Measurements from ENCODE around the gene CSNK1A1. TPM values are rescaled to one million over a fixed set of nuclear protein-coding genes. Genes with fewer than 3 reads are reported as not detected.
"Not testable (repeated sequence)": the region's sequence is repeated elsewhere in the genome, so short reads cannot be mapped to it uniquely, and the experiment has no call there.

Gene CSNK1A1
- total RNA-seq, 4 donors from 2014 or later, result 283 to 347 (median 336) TPM

DNA sequence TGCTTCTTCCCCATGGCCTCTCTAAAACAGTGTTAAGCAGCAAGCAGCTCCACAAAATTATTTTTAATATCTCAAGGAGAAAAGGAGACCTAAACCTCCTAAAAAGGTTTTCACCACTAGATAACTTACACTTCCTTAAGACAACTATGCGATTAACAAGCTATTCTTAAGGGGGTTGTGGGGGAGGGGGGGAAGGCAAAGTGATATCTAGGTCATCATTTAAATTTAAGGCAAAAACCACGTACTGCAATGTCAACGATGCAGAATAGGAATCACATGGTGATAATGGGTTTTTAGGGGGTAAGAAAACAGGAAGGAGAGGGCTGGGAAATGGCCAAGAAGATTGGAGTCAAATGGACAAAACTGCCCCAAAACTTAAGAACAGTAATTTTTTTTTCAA is 32.6 kb downstream of the CSNK1A1 start:
- no peaks in the 10 kb centered on the region for H3K9me3 ChIP-seq
- H3K36me3 ChIP-seq, result peaks cover 5 to 25% (median 16%) of the 10 kb centered on the region in 4 donors
- no peak for TF ChIP-seq POLR2A (IDR thresholded peaks at IDR 0.05; ENCODE audit: low read depth)
- no peak for TF ChIP-seq POLR2AphosphoS5 (IDR thresholded peaks at IDR 0.05)
- TF ChIP-seq EP300 (IDR thresholded peaks at IDR 0.05), result no peak
- H3K4me1 ChIP-seq, result peaks cover 77 to 100% (median 96%) of the 10 kb centered on the region in 4 donors
- no peak overlapping the region for H3K4me3 ChIP-seq
- H3K27me3 ChIP-seq, result no peaks in the 10 kb centered on the region
- 13% methylated on average over 3 of the region's 3 CpGs for WGBS
- intact Hi-C loops (cut with DNase I), result no loop called here
- peak overlapping the region; percentile 15 to 54 (median 52) for H3K27ac ChIP-seq (replicated peaks in 1 of 4)
- no peak for DNase-seq (ENCODE audit: extremely low spot score)

DNA sequence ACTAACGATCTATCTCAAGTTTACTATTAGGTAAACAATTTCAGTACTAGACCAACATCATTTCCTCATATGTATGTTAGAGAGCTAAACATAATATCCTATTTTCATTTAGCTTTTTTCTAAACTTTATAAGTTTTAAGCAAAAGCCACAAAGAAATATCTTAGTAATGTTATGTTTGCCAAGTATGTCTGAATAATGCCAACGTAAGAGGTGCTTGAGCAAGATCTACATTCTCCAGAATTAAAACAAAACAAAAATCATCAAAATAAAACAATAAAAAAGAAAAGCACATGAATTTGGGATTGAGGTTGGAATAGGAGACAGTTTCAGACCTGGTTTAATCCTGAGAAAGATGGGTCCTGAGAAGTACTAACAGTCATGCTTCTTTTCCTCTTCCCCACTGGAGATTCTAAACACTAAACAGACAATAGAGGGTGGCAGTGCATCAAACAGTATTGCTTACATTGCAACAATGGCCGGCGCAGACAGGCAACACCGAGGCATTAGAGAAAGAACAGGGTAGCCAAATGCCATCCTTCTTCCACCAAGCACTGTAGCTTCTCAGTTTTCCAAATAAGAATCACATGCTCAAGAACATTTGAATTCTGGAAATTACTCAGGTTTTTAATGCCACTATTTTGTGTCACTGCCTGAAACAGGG is 33.6 kb downstream of the CSNK1A1 start:
- TF ChIP-seq POLR2AphosphoS5 (IDR thresholded peaks at IDR 0.05), result no peak
- TF ChIP-seq, protein P1, sequence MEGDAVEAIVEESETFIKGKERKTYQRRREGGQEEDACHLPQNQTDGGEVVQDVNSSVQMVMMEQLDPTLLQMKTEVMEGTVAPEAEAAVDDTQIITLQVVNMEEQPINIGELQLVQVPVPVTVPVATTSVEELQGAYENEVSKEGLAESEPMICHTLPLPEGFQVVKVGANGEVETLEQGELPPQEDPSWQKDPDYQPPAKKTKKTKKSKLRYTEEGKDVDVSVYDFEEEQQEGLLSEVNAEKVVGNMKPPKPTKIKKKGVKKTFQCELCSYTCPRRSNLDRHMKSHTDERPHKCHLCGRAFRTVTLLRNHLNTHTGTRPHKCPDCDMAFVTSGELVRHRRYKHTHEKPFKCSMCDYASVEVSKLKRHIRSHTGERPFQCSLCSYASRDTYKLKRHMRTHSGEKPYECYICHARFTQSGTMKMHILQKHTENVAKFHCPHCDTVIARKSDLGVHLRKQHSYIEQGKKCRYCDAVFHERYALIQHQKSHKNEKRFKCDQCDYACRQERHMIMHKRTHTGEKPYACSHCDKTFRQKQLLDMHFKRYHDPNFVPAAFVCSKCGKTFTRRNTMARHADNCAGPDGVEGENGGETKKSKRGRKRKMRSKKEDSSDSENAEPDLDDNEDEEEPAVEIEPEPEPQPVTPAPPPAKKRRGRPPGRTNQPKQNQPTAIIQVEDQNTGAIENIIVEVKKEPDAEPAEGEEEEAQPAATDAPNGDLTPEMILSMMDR (IDR thresholded peaks at IDR 0.05), result no peak
- peak overlapping the region; percentile 15 to 54 (median 52) for H3K27ac ChIP-seq (replicated peaks in 1 of 4)
- H3K4me3 ChIP-seq, result peak overlapping the region in 2 of 4 donors; percentile 13 to 15
- WGBS, result 43% methylated on average over 5 of the region's 5 CpGs
- peaks cover 0 to 20% (median 10%) of the 10 kb centered on the region in 4 donors for H3K36me3 ChIP-seq
- H3K27me3 ChIP-seq, result no peaks in the 10 kb centered on the region
- peaks cover 68 to 100% (median 97%) of the 10 kb centered on the region in 4 donors for H3K4me1 ChIP-seq
- DNase-seq (ENCODE audit: extremely low spot score), result no peak
- H3K9me3 ChIP-seq, result no peaks in the 10 kb centered on the region
- intact Hi-C loops (cut with DNase I), result no loop called here

DNA sequence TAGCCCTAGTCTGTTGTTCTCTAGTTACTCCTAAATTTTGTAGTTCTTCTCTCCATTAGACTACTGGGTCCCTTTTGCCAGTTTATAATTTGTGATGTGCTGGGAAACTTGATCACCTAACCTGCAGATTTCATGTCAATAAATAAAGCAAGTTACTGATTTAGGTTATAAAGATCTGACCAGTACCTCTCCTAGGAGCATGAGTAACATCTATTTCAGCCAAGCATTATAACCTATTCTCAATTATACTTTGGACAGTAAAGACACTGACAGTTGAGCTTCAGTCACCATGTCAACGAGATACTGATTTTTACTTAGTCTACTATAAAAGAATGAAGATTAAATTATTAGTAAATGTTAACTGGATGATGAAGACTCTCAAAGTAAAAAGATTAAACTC is 36.7 kb downstream of the CSNK1A1 start:
- intact Hi-C loops (cut with DNase I), result no loop called here
- peaks cover 12 to 40% (median 29%) of the 10 kb centered on the region in 4 donors for H3K36me3 ChIP-seq
- WGBS, result 72% methylated on average over 1 of the region's 1 CpG

DNA sequence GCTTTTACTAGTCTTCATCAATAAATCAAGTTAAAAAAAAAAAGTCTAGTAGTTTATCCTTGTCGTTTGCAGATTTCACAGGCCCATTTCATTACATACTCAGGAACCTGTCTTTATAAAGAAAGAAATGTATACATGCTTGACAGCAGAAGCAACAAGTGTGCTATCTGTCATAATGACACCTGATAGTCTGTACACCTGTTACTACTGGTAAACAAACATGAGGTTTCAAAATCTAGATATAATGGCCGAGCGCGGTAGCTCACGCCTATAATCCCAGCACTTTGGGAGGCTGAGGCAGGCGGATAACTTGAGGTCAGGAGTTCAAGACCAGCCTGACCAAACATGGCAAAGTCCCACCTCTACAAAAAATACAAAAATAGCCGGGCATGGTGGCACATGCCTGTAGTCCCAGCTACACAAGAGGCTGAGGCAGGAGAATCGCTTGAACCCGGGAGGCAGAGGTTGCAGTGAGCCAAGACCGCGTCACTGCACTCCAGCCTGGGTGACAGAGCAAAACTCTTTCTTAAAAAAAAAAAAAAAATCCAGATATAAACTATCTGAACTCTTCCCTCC is 37.8 kb downstream of the CSNK1A1 start:
- intact Hi-C loops (cut with DNase I); H3K4me3 ChIP-seq; DNase-seq (ENCODE audit: extremely low spot score); H3K9me3 ChIP-seq; H3K27me3 ChIP-seq: not testable (repeated sequence)
- peaks cover 22 to 46% (median 40%) of the 10 kb centered on the region in 4 donors for H3K36me3 ChIP-seq
- WGBS, result 82% methylated on average over 11 of the region's 11 CpGs
- H3K27ac ChIP-seq (replicated peaks in 1 of 4), result peak overlapping the region in 3 of 4 donors; percentile 22 to 35 (median 23)
- H3K4me1 ChIP-seq, result peaks cover 37 to 86% (median 67%) of the 10 kb centered on the region in 4 donors

More for the DNA sequence above, 36.7 kb downstream of the CSNK1A1 start:
- Histone ChIP-seq H3K4me1 (peaks cover 47 to 87% (median 76%) of the 10 kb centered on the region in 4 donors), H3K27me3 (no peaks in the 10 kb centered on the region), H3K9me3 (no peaks in the 10 kb centered on the region), H3K27ac (replicated peaks in 1 of 4) (peak overlapping the region in 2 of 4 donors; percentile 23 to 28), H3K4me3 (no peak overlapping the region)
- no peak for DNase-seq (ENCODE audit: extremely low spot score)
- TF ChIP-seq POLR2AphosphoS5 (IDR thresholded peaks at IDR 0.05) (no peak), EP300 (IDR thresholded peaks at IDR 0.05) (no peak), POLR2A (IDR thresholded peaks at IDR 0.05; ENCODE audit: low read depth) (no peak)
- TF ChIP-seq, protein P1 (IDR thresholded peaks at IDR 0.05), result no peak

DNA sequence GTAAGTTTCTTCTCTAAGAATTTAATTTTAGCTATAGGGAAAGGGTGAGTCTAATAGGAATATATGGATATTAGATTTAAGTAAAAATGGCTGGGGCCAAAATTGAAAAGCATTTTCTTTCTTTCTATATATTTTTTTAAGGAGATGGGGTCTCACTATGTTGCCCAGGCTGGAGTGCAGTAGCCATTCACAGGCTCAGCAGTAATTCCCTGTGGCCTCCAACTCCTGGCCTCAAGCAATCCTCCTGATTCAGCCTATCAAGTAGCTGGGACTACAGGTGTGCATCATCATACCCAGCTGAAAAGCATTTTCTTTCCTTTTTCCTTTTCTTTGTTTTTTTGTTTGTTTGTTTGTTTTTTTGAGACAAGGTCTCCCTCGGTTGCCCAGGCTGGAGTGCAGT is 41.1 kb downstream of the CSNK1A1 start:
- Histone ChIP-seq H3K36me3 (peaks cover 56 to 80% (median 71%) of the 10 kb centered on the region in 4 donors), H3K4me1 (peaks cover 8 to 79% (median 45%) of the 10 kb centered on the region in 4 donors), H3K4me3 (no peak overlapping the region), H3K9me3 (no peaks in the 10 kb centered on the region), H3K27ac (replicated peaks in 1 of 4) (no peak overlapping the region), H3K27me3 (no peaks in the 10 kb centered on the region)
- DNase-seq (ENCODE audit: extremely low spot score), result no peak
- no peak for TF ChIP-seq POLR2A (IDR thresholded peaks at IDR 0.05; ENCODE audit: low read depth)
- no peak for TF ChIP-seq EP300 (IDR thresholded peaks at IDR 0.05)
- TF ChIP-seq POLR2AphosphoS5 (IDR thresholded peaks at IDR 0.05), result no peak
- TF ChIP-seq, protein P1 (IDR thresholded peaks at IDR 0.05), result no peak
- WGBS, result 81% methylated on average over 1 of the region's 1 CpG
- intact Hi-C loops (cut with DNase I), result no loop called here

Measured in esophagus muscularis mucosa (tissue), 4 donors.